HuH-7 (cell line): ENCODE measurements around the gene TUBA4B.
"Not testable (repeated sequence)": the region's sequence is repeated elsewhere in the genome, so short reads cannot be mapped to it uniquely, and the experiment has no call there.

Experiments
- DNase-seq: peaks from one replicate; pipeline ENCODE4 v3.0.0; 2011; ENCODE audit warnings: low spot score

Gene TUBA4B

DNA sequence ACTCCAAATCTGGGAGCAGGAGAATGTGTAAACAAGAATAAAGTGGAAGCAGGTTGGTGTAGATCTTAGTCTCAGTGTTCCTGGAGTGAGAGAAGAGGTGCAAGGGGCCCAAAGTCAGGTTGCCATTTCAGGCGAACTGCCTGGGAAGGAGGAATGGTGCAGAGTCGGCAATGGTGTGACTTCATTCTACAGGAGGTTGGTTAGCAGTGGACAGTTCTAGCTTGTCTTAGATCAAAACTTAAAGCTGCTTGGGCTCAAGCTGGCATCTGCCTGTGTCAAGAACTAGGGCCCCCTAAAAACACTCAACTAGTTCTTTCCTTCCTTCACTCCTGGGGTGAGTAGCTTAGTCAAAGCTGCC lies 4.2 kb upstream of the TUBA4B start:
- no peak for DNase-seq

DNA sequence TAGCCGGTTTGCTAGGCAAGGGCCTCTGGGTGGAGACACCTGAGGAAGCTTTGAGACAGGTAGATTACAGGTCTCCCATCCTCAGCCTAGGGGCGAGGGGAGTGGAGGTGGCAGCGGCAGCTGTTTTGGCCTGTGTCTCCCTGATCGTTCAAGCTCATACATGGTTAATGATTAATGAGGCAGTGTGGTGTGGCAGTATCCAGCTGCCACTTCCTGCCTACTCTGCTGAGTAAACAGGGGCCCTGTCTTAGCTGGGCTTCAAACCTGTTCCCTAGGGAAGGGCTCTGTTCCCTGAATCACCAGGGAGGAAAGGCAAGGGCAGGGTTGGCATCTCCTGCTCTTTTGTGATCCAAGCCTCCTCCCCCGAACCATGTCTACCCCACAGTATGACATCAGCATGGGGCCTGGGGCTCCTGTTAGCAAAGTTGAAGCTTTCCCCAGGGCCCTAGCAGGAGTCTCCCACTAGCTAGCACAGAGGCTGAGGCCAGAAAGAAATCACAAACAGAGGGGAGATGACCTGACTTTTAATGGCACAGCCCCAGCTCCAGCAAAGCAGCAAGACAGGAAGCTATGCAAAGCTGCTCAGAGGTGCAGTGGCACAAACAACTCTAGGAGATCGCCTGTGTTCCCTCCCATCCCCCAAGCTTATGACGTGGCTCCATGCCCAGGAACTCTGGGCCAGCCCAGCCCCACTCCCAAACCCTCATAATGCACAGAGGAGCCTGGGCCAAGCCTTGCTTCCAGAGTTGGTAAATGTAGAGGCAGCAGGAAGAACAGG lies 3.7 kb upstream of the TUBA4B start:
- peak; percentile 89 for DNase-seq

DNA sequence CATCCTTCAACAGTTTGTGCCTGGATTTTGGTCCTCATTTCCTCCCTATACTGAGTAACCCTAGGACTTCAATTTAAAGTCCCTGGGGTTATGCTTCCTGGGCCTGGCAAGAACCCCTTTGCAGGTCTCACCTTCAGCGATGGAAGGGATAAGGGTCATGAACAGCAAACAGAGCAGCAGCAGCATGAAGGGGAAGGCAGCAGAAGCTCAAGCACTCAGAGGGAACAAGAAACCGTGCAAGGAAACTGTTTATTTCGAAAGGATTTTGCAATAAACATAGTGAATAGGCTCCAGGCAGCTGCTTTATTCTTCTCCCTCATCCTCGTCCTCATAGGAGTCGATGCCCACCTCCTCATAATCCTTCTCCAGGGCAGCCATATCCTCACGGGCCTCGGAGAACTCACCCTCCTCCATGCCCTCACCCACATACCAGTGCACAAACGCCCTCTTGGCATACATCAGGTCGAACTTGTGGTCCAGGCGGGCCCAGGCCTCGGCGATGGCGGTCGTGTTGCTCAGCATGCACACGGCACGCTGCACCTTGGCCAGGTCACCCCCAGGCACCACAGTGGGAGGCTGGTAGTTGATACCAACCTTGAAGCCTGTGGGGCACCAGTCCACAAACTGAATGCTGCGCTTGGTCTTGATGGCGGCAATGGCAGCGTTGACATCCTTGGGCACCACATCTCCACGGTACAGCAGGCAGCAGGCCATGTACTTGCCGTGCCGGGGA lies 2.8 kb upstream of the TUBA4B start:
- DNase-seq: no peak

DNA sequence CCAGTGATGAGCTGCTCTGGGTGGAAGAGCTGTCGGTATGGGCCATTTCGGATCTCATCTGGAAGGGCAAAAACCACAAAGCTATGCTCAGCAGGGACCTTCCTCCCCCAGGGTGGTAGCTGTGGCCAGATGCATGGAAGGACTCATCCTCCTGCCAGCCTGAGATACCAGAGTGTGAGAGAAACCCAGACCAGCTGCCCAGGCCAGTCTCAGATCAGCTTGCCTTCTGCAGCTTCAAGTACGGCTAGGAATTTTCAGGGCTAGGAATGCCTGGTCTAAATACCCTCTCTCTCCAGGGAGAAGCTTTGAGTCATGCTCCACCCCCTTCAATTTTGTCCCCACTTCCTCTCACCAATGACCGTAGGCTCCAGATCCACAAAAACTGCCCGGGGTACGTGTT lies 1.4 kb upstream of the TUBA4B start:
- DNase-seq: no peak

DNA sequence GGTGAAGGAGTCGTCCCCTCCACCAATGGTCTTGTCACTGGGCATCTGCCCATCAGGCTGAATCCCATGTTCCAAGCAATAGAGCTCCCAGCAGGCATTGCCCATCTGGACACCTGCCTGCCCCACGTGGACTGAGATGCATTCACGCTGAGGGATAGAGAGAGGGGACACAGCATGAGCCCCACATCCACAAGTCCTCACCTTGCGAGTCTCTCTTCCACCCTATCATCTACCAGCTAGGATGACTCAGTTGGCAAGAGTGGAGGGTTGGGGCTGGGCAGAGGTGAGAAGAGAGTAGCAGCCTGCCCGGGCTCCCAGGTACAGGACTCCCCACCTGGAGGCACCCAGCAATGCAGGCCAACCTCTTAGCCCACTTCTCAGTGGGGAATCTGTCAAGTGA lies 959 bp upstream of the TUBA4B start:
- DNase-seq: no peak

DNA sequence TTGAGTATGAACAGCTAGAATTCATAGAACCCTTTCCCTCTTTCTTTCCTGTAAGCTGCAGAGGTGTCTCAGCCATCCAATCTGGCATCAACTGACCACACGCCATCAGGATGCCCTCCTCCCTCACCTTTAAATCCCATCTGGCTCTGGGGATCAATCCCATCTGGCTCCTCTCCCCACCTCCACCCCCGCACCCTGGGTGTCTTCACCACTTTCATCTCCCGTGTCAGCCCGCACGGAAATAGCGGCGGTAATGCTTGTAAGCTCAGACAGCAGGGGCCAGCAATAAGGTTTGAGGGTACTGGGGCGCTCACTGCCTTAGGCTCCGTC lies 508 bp upstream of the TUBA4B start:
- no peak for DNase-seq

DNA sequence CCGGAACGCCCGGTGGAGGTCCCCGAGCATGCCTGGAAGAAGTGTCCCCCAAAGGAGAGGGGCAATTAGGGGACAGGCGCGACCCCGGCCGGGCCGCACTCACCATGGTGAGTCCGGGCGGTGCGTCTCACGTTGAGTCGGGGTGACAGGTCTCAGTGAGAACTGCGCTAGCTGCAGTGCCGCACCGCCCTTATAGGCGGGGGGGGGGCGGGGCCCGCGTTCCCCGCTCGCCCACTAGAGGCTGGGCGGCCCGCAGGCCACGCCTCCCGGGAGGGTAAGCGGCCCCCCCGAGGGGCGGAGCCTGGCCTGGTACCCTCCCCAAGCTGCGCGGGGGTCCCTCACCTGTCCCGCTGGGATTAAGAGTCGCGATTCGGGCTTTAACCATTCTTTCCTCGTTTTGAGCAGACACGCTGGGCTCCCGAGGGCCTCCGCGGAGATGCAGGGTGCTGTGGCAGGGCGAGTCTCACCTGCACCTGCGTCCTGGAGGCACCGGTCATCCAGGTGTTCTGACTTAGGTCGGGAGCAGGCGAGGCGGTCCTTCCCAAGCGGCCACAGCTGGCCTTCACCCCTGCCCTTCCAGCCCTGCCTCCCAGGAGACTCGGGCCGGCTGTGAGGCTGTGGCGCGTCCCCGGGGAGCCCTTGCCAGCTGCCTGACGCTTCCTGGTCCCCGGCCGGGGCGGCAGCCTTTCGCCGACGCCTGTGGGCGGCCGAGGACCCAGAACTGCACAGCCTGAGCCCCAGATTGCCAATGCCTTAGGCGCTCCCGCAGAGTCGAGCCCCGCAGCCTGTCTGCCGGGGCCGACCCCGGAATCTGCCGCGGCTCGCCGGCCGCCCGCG lies 928 bp downstream of the TUBA4B start, which contains the start of gene TUBA4A:
TSS of gene TUBA4A (minus strand) at position 166 of the 837 bp plus-strand sequence. CDS start at position 106, 60 bp downstream.
- peak; percentile 92 for DNase-seq

DNA sequence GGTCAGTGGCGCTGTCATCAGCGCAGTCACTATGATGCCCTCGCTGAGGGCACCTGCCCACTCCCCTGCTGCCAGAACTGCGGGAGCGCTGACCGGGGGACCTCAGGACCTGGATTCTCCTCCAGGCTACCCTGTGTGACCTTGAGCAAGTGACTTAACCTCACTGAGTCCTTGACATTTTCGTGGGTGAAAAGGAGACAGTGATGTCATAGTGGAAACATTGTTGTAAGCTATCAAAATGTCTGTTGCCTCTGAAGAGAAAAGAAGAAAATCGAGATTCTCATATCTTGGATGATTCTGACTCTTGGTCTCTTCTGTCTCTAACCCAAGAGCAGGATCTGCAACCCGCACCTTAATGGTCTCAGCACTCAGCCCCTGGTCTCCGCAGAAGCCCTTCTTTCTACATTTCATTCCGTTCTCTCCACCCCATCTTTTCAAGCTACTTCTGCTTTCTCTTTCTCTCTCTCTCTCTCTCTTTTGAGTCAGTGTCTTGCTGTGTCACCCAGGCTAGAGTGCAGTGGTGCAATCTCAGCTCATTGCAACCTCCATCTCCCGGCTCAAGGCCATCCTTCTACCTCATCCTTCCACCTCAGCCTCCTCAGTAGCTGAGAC lies 1.7 kb downstream of the TUBA4B start:
- DNase-seq: no peak

DNA sequence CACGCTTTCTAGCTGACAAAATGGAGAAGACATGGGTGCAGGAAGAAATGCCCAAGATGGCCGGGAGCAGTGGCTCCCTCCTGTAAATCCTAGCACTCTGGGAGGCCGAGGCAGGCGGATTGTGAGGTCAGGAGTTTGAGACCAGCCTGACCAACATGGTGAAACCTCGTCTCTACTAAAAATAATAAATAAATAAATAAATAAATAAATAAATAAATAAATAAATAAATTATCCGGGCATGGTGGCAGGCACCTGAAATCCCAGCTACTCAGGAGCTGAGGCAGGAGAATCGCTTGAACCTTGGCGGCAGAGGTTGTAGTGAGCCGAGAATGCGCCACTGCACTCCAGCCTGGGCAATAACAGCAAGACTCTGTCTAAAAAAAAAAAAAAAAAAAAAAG lies 5.9 kb downstream of the TUBA4B start:
- not testable (repeated sequence) for DNase-seq

DNA sequence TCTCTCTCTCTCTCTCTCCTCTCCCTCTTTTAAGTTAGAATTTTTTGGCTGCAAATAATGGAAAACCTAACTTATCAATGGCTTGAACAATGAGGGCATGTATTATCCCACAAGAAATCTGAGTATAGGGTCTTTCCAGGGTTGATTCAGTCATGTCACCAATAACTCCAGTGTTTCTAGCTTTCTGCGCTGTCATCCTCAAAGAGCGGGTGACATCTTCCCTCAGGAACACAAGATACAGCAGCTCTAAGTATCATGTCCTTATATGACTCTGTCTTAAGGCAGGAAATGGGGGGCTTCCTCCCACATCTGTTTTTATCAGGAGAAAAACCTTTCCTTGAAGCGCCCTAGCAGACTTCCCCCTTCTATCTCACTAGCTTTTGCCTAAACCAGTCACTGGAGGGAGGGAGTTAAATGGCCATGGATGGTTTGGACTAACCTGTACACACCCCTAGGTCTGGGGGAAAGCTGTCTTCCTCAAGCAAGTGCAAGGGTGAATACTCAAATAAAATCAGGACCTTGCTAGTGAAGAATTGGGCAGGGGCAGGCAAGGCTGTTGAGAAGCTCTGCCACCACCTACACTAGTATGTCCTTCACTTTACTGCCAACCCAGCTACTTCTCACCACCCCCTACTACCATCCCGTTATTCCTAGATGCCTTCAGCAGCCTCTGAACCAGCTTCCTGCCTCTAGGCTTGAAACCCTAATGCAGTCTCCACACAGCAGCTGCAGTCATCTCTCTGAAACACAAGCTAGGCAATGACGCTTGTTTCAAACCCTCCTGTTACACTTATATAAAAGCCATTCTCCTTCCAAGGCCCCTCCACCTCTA lies 8.2 kb downstream of the TUBA4B start:
- DNase-seq: no peak

DNA sequence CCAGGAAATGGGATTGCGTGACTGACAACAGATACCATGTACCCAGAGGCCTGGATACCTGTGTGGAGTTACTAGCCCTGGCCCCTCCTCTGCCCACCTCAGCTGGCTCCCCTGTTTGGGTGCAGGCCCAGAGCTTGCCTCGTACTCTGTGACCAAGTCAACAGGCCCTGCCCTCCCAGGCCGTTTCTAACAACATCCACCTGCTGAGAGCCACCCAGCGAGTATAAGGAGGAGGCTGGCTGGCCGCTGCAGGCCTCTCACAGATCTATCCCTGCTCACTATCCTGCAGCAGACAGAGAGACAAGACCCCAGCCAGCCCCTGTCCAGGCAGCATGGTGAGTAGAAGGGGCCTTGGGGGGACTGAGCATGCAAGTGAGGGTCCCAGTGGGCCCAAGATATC lies 13.2 kb downstream of the TUBA4B start:
- DNase-seq: no peak

DNA sequence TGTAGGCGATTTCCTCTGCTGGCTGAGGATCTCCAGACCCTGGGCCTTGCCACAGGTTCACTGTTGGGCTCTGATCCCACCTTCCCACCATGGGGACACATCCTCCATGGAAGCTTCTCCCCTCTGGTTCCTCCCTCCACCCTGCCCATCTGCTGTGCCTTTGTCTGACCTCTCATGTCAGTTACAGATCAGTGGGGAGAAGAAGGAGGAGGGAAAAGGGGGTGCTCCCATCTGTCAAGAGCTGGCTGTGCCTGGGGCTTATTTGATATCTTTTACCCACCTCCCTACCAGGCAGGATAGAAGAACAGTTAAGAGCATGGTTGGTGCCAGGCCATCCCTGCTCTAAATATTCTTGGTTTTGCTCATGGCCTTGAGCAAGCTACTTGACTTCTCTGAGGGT lies 13.8 kb downstream of the TUBA4B start:
- no peak for DNase-seq

DNA sequence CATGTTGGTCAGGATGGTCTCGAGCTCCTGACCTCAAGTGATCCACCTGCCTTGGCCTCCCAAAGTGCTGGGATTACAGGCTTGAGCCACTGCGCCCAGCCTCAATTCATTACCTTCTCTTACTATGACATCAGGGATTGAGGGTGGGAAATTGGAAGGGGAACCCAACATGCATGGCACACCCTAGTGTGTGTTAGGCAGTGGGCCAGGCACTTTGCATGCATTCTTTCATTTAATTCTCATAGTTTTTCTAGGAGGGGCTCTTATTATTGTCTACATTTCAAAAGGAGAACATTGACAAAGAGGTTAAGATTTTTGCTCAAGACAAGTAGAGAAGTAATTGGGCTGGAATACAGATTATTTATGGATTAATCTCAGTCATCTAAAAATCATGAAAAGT lies 15.3 kb downstream of the TUBA4B start:
- DNase-seq: no peak

DNA sequence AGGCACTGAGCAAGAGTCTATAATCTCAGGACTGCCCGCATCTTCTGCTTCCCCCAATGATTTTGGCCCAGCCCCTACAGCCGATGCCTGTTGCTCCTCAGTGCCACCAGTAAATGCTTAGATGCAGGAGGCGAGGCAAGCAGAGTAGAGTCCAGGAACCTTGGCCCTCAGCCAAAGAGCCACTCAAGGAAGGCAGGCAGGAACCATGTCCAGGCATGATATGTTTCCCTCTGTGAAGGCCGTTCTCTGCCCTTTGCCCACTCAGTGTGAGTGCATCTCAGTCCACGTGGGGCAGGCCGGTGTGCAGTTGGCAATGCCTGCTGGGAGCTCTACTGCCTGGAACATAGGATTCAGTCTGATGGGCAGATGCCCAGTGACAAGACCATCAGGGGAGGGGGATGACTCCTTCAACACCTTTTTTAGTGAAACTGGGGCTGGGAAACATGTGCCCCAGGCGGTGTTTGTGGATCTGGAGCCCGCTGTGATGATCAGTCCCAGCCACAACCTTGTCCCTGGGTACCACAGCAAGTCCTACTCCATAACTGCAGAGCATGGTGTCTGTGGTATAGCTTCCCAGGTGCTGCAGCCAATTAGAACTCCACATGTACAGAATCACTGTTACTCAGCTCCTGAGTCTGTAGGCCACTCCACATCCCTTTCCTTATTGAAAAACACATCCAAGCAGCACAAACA lies 16.5 kb downstream of the TUBA4B start:
- no peak for DNase-seq

DNA sequence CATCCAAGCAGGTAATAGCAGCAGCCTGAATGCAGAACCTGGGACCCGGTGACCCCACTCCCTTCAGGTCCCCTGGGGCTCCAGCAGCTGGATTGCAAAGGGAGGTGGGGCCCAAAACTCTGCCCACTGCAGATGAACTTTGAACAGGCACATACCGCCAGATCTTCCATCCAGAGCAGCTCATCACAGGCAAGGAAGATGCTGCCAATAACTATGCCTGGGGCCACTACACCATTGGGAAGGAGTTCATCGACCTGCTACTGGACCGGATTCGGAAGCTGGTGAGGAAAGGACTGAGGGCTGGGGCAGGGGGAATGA lies 17.0 kb downstream of the TUBA4B start:
- DNase-seq: no peak

DNA sequence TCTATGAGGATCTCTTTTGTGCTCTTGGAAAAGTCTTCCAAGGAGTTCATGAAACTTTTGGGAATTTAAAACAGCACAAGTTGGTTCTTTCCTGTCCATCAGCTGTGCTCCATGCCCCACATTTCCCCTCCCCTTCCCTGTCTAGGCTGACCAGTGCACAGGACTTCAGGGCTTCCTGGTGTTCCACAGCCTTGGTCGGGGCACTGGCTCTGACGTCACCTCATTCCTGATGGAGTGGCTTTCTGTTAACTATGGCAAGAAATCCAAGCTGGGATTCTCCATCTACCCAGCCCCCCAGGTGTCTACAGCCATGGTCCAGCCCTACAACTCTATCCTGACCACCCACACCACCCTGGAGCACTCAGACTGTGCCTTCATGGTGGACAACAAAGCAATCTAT lies 18.0 kb downstream of the TUBA4B start:
- DNase-seq: no peak

DNA sequence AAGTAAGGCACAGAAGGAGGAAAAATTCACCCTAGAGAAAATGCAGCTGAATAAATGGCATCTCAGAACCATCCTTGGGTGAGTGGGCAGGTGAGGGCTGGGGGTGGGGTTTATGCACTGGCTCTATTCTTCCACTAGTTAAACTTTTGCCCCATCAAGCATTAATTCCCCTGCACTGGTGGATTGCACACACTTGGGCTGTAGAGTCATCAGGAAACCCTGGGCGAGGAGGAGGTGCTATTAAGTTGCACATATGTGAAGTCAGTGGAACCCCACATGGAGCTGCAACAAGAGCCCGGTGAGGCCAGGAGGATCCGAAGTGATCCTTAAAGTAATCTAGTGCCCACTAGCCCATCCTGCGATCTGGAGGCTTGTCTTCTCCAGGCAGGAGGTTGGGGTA lies 19.3 kb downstream of the TUBA4B start:
- DNase-seq: no peak

DNA sequence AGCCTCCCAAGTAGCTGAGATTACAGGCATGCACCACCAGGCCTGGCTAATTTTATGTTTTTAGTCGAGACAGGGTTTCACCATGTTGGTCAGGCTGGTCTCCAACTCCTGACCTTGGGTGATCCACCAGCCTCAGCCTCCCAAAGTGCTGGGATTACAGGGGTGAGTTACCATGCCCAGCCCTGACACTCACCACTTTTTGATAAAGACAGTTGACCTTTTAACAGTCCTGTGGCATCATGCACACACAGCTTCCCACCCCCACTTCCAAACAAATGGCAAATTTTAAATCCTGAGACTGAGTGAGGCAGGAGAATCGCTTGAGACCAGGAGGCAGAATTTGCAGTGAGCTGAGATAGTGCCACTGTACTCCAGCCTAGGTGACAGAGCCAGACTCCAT lies 20.0 kb downstream of the TUBA4B start:
- no peak for DNase-seq

DNA sequence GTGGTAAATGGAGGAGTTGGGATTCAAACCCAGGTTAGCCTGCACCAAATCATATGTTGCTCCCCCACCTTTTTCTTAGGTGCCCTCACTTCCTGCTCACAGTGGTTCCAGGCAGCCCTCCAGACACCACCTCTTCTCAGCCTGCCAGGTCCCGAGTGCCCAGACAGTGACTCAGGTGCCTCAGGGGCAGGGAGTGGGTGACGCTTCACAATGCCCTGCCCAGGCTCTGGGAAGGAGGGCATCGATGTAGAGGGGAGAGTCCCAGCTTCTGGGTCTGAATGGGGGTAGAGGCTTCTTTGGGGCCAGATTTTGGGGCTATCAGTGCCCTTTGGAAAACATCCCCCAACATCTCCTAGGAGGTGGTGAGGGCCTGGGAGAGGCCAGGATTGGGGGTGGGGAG lies 20.9 kb downstream of the TUBA4B start:
- no peak for DNase-seq

DNA sequence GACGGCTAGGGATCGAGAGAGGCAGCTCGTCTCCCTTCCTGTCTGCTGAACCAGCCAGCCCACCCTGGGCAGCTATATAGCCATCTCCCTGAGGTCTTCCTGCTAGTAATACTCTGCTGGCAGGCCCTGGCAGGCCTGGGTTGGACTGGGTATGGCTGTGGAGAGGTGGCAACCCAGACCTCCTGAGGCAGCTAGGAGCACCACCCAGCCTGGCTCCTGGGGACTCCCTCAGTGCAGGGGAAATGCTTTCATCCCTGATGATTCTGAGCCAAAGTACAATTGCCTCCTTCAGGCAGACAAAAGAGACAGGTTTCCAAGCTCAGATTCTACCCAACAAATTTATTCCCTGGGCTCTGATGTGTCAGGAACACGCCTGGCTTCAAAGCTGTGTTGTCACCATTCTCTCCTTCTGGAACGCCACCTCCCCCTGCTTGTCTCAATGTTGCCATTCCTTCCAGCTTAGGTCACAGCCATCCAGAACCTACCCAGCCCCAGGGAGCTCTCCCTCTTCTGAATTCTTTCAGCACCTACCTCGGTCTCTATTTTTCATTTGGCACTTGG lies 21.4 kb downstream of the TUBA4B start:
- no peak for DNase-seq
